IPS DF 19.7 (cell line): ENCODE data around the gene TNS3.

Experiments
- DNase-seq: peaks from one replicate; pipeline ENCODE4 v3.0.0-alpha.2; 2013; ENCODE audit warnings: low read depth, low spot score

Gene TNS3

GRCh38 chr7:47563521-47563920, 18.4 kb downstream of the TNS3 start:
- DNase-seq: no peak

GRCh38 chr7:47561715-47562446, 20.0 kb downstream of the TNS3 start:
- DNase-seq: no peak

GRCh38 chr7:47559306-47560220, 22.3 kb downstream of the TNS3 start:
- no peak for DNase-seq

GRCh38 chr7:47557694-47558670, 23.9 kb downstream of the TNS3 start:
- DNase-seq: no peak

GRCh38 chr7:47557317-47557693, 24.6 kb downstream of the TNS3 start:
- no peak for DNase-seq

- DNase-seq: no peak
Observed at GRCh38 chr7:47556511-47557180, 25.3 kb downstream of the TNS3 start.

- DNase-seq: no peak
Observed at GRCh38 chr7:47553309-47553708, 28.6 kb downstream of the TNS3 start.

GRCh38 chr7:47552621-47553020, 29.3 kb downstream of the TNS3 start:
- no peak for DNase-seq

- DNase-seq: no peak
Observed at GRCh38 chr7:47551668-47552440, 30.1 kb downstream of the TNS3 start.

- no peak for DNase-seq
Observed at GRCh38 chr7:47550788-47551470, 31.0 kb downstream of the TNS3 start.

- no peak for DNase-seq
Observed at GRCh38 chr7:47549916-47550315, 32.0 kb downstream of the TNS3 start.

GRCh38 chr7:47549397-47549796, 32.5 kb downstream of the TNS3 start:
- no peak for DNase-seq

- no peak for DNase-seq
Observed at GRCh38 chr7:47548546-47548945, 33.4 kb downstream of the TNS3 start.

- DNase-seq: no peak
Observed at GRCh38 chr7:47546733-47547494, 35.0 kb downstream of the TNS3 start.

- DNase-seq: no peak
Observed at GRCh38 chr7:47546171-47546570, 35.7 kb downstream of the TNS3 start.

- DNase-seq: no peak
Observed at GRCh38 chr7:47544416-47544815, 37.5 kb downstream of the TNS3 start.

GRCh38 chr7:47543714-47544113, 38.2 kb downstream of the TNS3 start:
- no peak for DNase-seq

- no peak for DNase-seq
Observed at GRCh38 chr7:47543056-47543455, 38.9 kb downstream of the TNS3 start.

- no peak for DNase-seq
Observed at GRCh38 chr7:47542051-47542450, 39.9 kb downstream of the TNS3 start.
